Hepatocyte (in vitro differentiated cells): ENCODE measurements around the gene HEXB.
"Not testable (repeated sequence)": the region's sequence is repeated elsewhere in the genome, so short reads cannot be mapped to it uniquely, and the experiment has no call there.

Experiments
- CTCF ChIP-seq: fragments of 200-600 bp; sonication (generic); IDR thresholded peaks from 2 replicates; pipeline ENCODE4 v1.5.1; 2016; ENCODE audit warnings: antibody characterized with exemption, mild to moderate bottlenecking; ENCODE audit not compliant: poor library complexity
- EZH2 ChIP-seq: fragments of 200-600 bp; sonication (generic); IDR thresholded peaks from 2 replicates; pipeline ENCODE4 v1.6.1; 2016; ENCODE audit warnings: antibody characterized with exemption, mild to moderate bottlenecking, borderline replicate concordance
- EZH2phosphoT487 ChIP-seq: fragments of 200-600 bp; sonication (generic); IDR thresholded peaks from one replicate; pipeline ENCODE4 v1.6.1; 2018; ENCODE audit warnings: antibody characterized with exemption, mild to moderate bottlenecking, low read depth, moderate library complexity; ENCODE audit not compliant: unreplicated experiment, severe bottlenecking

- not testable (repeated sequence) for TF ChIP-seq CTCF, EZH2phosphoT487, EZH2
Observed at GRCh38 chr5:74679300-74679699, 5.7 kb upstream of the HEXB start.
